B cell (primary cell): ENCODE data around the gene C17orf114.

Source experiments
- ATAC-seq: fragments of 200-7000 bp; cut with Tn5 transposase; one replicate; pipeline ENCODE4 v1.10.0; 2021; ENCODE audit warnings: low read depth, mild to moderate bottlenecking, moderate number of reproducible peaks, moderate library complexity
- CTCF ChIA-PET: fragments of 350-600 bp; sonication (Branson Sonifier 250); formaldehyde crosslinking; loops from one replicate; lab custom pipeline; 2021; ENCODE audit warnings: antibody characterized with exemption, inconsistent platforms; lab: Charles Lee
- POLR2A ChIA-PET: fragments of 350-600 bp; sonication (Branson Sonifier 250); formaldehyde crosslinking; loops from one replicate; lab custom pipeline; 2021; ENCODE audit warnings: antibody characterized with exemption; lab: Charles Lee
- DNase-seq: peaks from one replicate; pipeline ENCODE4 v3.0.0; 2013
- H2AFZ ChIP-seq: 2 replicates; pipeline ENCODE4 v1.6.1; 2012; ENCODE audit warnings: mild to moderate bottlenecking, low read depth, low read length; ENCODE audit not compliant: insufficient read depth, poor library complexity, severe bottlenecking
- H3K27ac ChIP-seq, 2 donors: 1 replicate in 1 of 2; 2 replicates in 1 of 2; pipeline ENCODE4 v1.5.1; 2012 to 2013; ENCODE audit warnings: low read length in 2 of 2, mild to moderate bottlenecking in 2 of 2, moderate library complexity in 1 of 2
- H3K27me3 ChIP-seq, 4 experiments: fragments of 200-600 bp in 1 of 4; sonication (generic) in 1 of 4; replicated peaks in 1 of 4; 1 replicate in 2 of 4; 2 replicates in 2 of 4; pipeline versions ENCODE4 v1.6.1 to v1.7.0; 2013 to 2016; ENCODE audit warnings: low read length in 3 of 4, mild to moderate bottlenecking in 2 of 4, mixed read lengths in 1 of 4, moderate library complexity in 1 of 4; ENCODE audit not compliant: insufficient read depth in 4 of 4, control insufficient read depth in 3 of 4; ENCODE audit errors: control extremely low read depth in 1 of 4
- H3K36me3 ChIP-seq, 2 experiments: replicated peaks in 1 of 2; 1 replicate in 1 of 2; 2 replicates in 1 of 2; pipeline versions ENCODE4 v1.6.1 to v1.7.1; 2013; ENCODE audit warnings: low read length in 1 of 2; ENCODE audit not compliant: insufficient read depth in 2 of 2, control insufficient read depth in 1 of 2; ENCODE audit errors: control extremely low read depth in 1 of 2, extremely low read depth in 1 of 2
- H3K4me1 ChIP-seq, 2 donors: fragments of 200-600 bp in 1 of 2; sonication (generic) in 1 of 2; 1 replicate in 1 of 2; 2 replicates in 1 of 2; pipeline versions ENCODE4 v1.5.1 to v1.6.1; 2013 to 2017; ENCODE audit warnings: low read length in 2 of 2; ENCODE audit not compliant: control insufficient read depth in 2 of 2, insufficient read depth in 2 of 2
- H3K4me2 ChIP-seq: replicated peaks from 2 replicates; pipeline ENCODE3; 2012; ENCODE audit warnings: mild to moderate bottlenecking, low read depth, low read length; ENCODE audit not compliant: poor library complexity, severe bottlenecking
- H3K4me3 ChIP-seq, 5 experiments: fragments of 200-600 bp in 1 of 5; sonication (generic) in 1 of 5; 1 replicate in 3 of 5; 2 replicates in 2 of 5; pipeline versions ENCODE4 v1.5.1 to v1.7.0; 2011 to 2016; ENCODE audit warnings: low read length in 4 of 5, mild to moderate bottlenecking in 4 of 5, low read depth in 2 of 5, control low read depth in 1 of 5, moderate library complexity in 1 of 5; ENCODE audit not compliant: insufficient read depth in 1 of 5; ENCODE audit errors: control extremely low read depth in 1 of 5, extremely low read depth in 1 of 5
- H3K79me2 ChIP-seq: fragments of 200-600 bp; sonication (generic); one replicate; pipeline ENCODE4 v1.6.0; 2016; ENCODE audit warnings: low read length; ENCODE audit not compliant: control insufficient read depth, insufficient read depth
- H3K9ac ChIP-seq: fragments of 200-600 bp; sonication (generic); 2 replicates; pipeline ENCODE4 v1.6.1; 2017; ENCODE audit warnings: mild to moderate bottlenecking, low read length, moderate library complexity
- H3K9me3 ChIP-seq, 3 donors: one replicate each; pipeline versions ENCODE4 v1.6.1 to v1.7.1; 2013; ENCODE audit warnings: low read length in 2 of 3; ENCODE audit not compliant: control insufficient read depth in 2 of 3, insufficient read depth in 1 of 3; ENCODE audit errors: control extremely low read depth in 1 of 3
- H4K20me1 ChIP-seq: 2 replicates; pipeline ENCODE4 v1.6.0; 2012; ENCODE audit warnings: mild to moderate bottlenecking, low read length; ENCODE audit not compliant: insufficient read depth, control insufficient read depth, poor library complexity, severe bottlenecking
- H3K27ac Mint-ChIP-seq: one replicate; pipeline ENCODE4 v1.8.0; 2021; ENCODE audit warnings: mixed read lengths
- H3K27me3 Mint-ChIP-seq: one replicate; pipeline ENCODE4 v1.8.0; 2021; ENCODE audit warnings: mixed read lengths
- H3K4me1 Mint-ChIP-seq: one replicate; pipeline ENCODE4 v1.8.0; 2021; ENCODE audit warnings: mixed read lengths
- H3K4me3 Mint-ChIP-seq: one replicate; pipeline ENCODE4 v1.8.0; 2021; ENCODE audit warnings: mixed read lengths
- H3K9me3 Mint-ChIP-seq: one replicate; pipeline ENCODE4 v1.8.0; 2022; ENCODE audit warnings: mixed read lengths; ENCODE audit not compliant: insufficient read depth
- EZH2 ChIP-seq: IDR thresholded peaks from 2 replicates; pipeline ENCODE4 v1.6.1; 2012; ENCODE audit warnings: borderline replicate concordance, low read depth, mild to moderate bottlenecking, moderate library complexity, low read length; ENCODE audit not compliant: insufficient read depth, poor library complexity, severe bottlenecking
- WGBS: methylation state at CpG from one replicate; pipeline ENCODE4 v1.1.5; 2013; ENCODE audit warnings: missing lambda C conversion rate; ENCODE audit not compliant: insufficient coverage; 5-methylcytosine and 5-hydroxymethylcytosine counted together
- intact Hi-C: fragments of 100-400 bp; cut with micrococcal nuclease; formaldehyde crosslinking; loops from one replicate; pipeline ENCODE4 v1.10.0; 2022
- TF ChIP-seq, protein P1 (sequence below): fragments of 200-600 bp; IDR thresholded peaks from one replicate; pipeline ENCODE4 v1.8.0; 2022; ENCODE audit warnings: antibody characterized with exemption, mild to moderate bottlenecking

Gene C17orf114

GRCh38 chr17:4777969-4778760 lies 24.0 kb downstream of the C17orf114 start:
- whole genome bisulfite sequencing = 91% methylated on average over 8 of the region's 9 CpGs
- H3K4me2 ChIP-seq = no peak overlapping the region
- no peak overlapping the region for H3K27ac Mint-ChIP-seq

DNA sequence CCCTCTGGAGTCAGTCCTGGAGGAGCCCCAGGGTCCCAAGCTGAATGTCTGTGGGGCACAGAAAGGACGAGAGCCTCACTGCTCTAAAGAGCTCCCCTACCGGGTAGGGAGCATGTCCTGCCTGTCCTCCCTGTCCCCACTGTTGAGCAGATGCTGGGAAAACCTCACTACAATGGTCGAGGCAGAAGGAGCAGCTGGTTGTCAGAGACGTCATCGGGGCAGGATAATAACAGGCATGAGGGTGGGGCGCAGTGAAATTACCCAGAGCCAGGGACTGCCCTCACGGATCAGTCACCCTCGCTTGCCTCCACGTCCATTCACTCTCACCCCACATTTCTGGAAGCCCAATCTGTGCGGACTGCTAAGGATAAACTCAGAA lies 29.9 kb downstream of the C17orf114 start:
- ChIA-PET POLR2A (no interaction called here), CTCF (interaction anchor here (1.4 kb wide), 1 partner anchor 24 kb away, joined by 4 read pairs; no protein-coding TSS in a partner anchor)
- no peak overlapping the region for H3K4me3 ChIP-seq
- TF ChIP-seq, protein P1, sequence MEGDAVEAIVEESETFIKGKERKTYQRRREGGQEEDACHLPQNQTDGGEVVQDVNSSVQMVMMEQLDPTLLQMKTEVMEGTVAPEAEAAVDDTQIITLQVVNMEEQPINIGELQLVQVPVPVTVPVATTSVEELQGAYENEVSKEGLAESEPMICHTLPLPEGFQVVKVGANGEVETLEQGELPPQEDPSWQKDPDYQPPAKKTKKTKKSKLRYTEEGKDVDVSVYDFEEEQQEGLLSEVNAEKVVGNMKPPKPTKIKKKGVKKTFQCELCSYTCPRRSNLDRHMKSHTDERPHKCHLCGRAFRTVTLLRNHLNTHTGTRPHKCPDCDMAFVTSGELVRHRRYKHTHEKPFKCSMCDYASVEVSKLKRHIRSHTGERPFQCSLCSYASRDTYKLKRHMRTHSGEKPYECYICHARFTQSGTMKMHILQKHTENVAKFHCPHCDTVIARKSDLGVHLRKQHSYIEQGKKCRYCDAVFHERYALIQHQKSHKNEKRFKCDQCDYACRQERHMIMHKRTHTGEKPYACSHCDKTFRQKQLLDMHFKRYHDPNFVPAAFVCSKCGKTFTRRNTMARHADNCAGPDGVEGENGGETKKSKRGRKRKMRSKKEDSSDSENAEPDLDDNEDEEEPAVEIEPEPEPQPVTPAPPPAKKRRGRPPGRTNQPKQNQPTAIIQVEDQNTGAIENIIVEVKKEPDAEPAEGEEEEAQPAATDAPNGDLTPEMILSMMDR = no peak
- TF ChIP-seq EZH2 = no peak
- no peak overlapping the region for H3K27ac ChIP-seq
- H2AFZ ChIP-seq = no peak overlapping the region
- Mint-ChIP-seq H3K27ac (no peak overlapping the region), H3K27me3 (peaks cover 10% of the 10 kb centered on the region), H3K9me3 (no peaks in the 10 kb centered on the region), H3K4me3 (no peak overlapping the region), H3K4me1 (peaks cover 9% of the 10 kb centered on the region)
- no peaks in the 10 kb centered on the region for H3K9me3 ChIP-seq
- no peak overlapping the region for H3K4me2 ChIP-seq
- H3K9ac ChIP-seq = no peak overlapping the region
- ATAC-seq (no peak), DNase-seq (no peak)
- WGBS = 80% methylated on average over 7 of the region's 10 CpGs
- H3K36me3 ChIP-seq = no peaks in the 10 kb centered on the region
- no peaks in the 10 kb centered on the region for H4K20me1 ChIP-seq
- peaks cover 0 to 4% (median 0%) of the 10 kb centered on the region in 4 experiments for H3K27me3 ChIP-seq
- intact Hi-C loops = no loop called here
- peaks cover 3 to 10% of the 10 kb centered on the region in 2 donors for H3K4me1 ChIP-seq
- no peaks in the 10 kb centered on the region for H3K79me2 ChIP-seq

More at GRCh38 chr17:4777969-4778760, 24.0 kb downstream of the C17orf114 start:
- DNase-seq = no peak
- ChIA-PET POLR2A (interaction anchor here (1.0 kb wide), 1 partner anchor 9 kb away, joined by 5 read pairs; no protein-coding TSS in a partner anchor), CTCF (interaction anchor here (1.7 kb wide), 1 partner anchor 12 kb away, joined by 5 read pairs; no protein-coding TSS in a partner anchor)
- ATAC-seq = no peak
- Histone ChIP-seq H3K4me1 (peaks cover 3 to 10% of the 10 kb centered on the region in 2 donors), H3K79me2 (no peaks in the 10 kb centered on the region), H3K9me3 (peaks cover 0 to 5% (median 0%) of the 10 kb centered on the region in 3 donors), H3K36me3 (no peaks in the 10 kb centered on the region), H3K4me3 (no peak overlapping the region), H2AFZ (no peak overlapping the region), H3K27me3 (peaks cover 0 to 19% (median 7%) of the 10 kb centered on the region in 4 experiments), H3K27ac (no peak overlapping the region), H4K20me1 (no peaks in the 10 kb centered on the region), H3K9ac (no peak overlapping the region)
- H3K9me3 Mint-ChIP-seq = no peaks in the 10 kb centered on the region
- peaks cover 28% of the 10 kb centered on the region for H3K27me3 Mint-ChIP-seq
- TF ChIP-seq EZH2 = no peak
- TF ChIP-seq, protein P1 = no peak
- intact Hi-C loops = no loop called here
- H3K4me3 Mint-ChIP-seq = no peak overlapping the region
- peaks cover 9% of the 10 kb centered on the region for H3K4me1 Mint-ChIP-seq
